Urothelium cell line (cell line): ENCODE measurements around the gene DUXB.

ENCODE experiments used
- DNase-seq: peaks from one replicate; pipeline ENCODE4 v3.0.0; 2011; ENCODE audit warnings: low spot score, mixed read lengths
- FAIRE-seq: peaks from 2 replicates; lab custom pipeline; 2011; peaks lifted over from hg19 to GRCh38; lab: Jason Lieb, UNC

The DUXB gene

DNA sequence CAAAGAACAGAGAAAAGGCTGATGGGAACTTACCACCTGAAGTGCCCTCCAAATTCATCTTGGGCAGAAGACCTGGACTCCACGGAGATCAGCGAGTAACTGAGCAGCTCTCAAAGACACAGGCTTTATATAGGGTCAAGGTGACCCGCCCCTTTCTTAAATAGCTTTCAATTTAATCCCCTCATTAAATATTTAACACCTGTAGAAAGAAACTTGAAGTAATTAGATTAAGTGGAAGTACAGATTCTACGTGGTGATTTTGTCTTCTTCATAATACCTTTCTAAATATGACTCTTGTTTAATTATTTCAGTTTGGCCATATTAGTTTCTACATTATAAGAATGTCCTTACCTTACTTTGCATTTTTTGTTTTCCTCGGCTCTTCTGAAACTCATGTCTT, at the start of gene DUXB:
Gene DUXB, minus strand, starts transcription at position 101 of the 400 bp plus-strand sequence. Its CDS starts 43 bp downstream, at position 58.
- FAIRE-seq (no peak), DNase-seq (no peak)

DNA sequence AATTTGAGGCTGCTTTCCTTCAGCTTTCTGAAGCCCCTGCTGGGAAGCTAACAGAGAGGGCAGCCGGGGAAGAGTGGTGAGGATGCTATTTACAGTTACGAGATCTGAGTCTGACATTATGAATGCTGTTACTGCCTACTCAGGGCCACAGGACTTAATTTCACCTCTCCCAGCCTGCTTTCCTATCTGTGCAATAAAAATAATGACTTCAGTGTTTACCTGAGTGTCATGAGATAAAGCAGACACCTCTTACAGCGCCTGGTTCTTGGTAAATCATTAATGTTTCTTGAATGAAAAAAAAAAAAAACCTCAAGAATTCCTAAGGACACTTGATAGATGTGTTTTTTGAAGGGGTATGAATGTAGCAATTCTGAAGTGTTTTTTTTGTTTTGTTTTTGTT, 49.3 kb upstream of the DUXB start:
- no peak for FAIRE-seq
- DNase-seq = no peak

DNA sequence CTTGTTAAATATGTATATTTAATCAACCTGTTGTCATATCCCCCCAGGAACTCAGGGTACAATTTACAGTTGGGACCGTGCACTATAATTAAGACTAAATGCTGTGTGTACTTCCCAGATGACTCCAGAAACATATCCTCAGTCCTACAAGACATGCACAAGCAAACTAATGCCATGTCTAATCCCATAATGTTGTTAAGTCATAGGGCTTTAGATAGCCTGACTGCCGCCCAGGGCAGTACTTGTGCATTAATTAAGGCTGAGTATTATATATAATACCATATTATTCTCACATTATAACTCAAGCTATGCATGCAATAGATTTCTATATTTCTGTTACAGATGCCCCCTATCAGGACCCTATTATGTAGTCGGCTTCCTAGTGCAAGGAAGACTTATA, 45.1 kb upstream of the DUXB start:
- FAIRE-seq (no peak), DNase-seq (no peak)

DNA sequence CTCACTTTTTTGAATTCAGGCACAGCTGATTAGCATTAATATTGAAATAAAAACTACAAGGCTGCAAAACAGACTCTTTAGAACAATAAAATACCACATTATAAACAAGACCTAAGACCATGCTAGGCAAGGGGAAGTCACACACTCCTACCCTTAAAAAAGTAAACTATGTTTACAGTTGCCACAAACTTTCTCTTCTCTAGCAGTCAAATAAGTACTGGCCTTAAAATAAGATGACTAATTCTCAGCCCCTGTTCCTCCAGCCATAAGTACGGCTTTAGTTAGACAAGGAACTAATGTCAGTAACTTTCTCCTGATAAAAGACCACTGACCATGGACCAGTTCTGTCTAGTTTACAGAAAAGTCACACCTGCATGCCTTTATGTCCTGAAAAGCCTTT, 44.6 kb upstream of the DUXB start:
- DNase-seq = no peak
- FAIRE-seq = no peak

- FAIRE-seq = no peak
- no peak for DNase-seq
Measured at GRCh38 chr16:75745242-75745641, 44.0 kb upstream of the DUXB start.

- DNase-seq (no peak), FAIRE-seq (no peak)
Measured at GRCh38 chr16:75742424-75743047, 41.3 kb upstream of the DUXB start.

- FAIRE-seq (no peak), DNase-seq (peak; percentile 10)
Measured at GRCh38 chr16:75733305-75734211, 32.3 kb upstream of the DUXB start.

DNA sequence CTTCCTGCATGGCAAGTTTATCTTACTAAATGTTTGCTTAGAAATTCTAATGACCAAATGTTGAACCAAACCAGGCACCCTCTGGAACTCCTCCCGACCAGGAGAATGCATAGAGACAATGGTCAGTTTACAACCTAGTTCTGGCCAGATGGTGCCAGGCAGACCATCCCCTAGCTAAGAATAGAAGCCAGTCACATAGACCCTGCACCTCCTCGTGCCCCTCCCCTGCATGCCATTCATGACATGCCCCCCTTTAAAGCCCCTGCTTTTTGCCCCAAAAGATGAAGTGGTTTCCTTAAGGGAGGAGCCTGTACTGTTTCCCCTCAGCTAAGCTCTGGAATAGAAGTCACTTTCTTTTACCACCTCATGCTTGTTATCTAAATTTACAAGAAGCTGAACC, 31.6 kb upstream of the DUXB start:
- DNase-seq (no peak), FAIRE-seq (no peak)

GRCh38 chr16:75727221-75727620, 26.0 kb upstream of the DUXB start:
- FAIRE-seq (no peak), DNase-seq (no peak)

- DNase-seq (no peak), FAIRE-seq (no peak)
Measured at GRCh38 chr16:75726390-75726789, 25.1 kb upstream of the DUXB start, which contains the start of gene CPHXL. Gene CPHXL, minus strand, starts transcription at chr16:75726490. Its CDS starts 48 bp downstream, at chr16:75726442.

DNA sequence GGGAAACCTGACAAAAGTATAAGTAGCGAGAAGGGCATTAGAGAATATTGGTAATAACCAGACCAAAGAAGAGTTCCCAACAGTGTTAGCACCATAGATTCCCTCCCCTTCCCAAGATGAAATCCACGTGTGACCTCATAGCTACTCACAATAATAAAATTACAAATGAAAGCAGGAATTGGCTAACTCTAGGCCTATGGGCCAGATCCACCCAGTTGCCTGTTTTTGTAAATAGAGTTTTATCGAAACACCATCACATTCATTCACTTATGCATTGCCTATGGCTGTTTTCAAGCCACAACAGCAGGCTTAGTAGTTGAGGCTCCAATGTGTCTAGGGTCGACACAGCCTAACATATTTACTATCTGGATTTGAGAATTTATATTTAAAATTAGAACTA, 17.2 kb upstream of the DUXB start:
- FAIRE-seq = no peak
- no peak for DNase-seq

DNA sequence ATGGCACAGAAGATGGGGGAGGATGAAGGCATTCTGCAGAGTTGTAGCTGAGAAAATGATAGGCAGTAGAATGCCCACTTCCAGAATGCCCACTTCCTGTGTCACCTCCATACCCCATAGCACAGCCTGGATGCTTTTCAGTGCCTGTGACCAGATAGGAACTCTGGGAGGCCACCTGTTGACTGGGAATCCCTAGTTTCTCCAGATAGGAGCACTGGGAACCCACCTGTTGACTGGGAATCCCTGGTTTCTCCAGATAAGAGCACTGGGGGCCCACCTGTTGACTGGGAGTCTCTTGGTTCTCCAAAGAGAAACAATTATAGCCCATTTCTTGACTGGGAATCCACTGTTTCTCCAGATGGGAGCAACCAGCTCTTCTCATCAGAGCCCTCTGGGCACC, 13.4 kb upstream of the DUXB start:
- DNase-seq (no peak), FAIRE-seq (no peak)

DNA sequence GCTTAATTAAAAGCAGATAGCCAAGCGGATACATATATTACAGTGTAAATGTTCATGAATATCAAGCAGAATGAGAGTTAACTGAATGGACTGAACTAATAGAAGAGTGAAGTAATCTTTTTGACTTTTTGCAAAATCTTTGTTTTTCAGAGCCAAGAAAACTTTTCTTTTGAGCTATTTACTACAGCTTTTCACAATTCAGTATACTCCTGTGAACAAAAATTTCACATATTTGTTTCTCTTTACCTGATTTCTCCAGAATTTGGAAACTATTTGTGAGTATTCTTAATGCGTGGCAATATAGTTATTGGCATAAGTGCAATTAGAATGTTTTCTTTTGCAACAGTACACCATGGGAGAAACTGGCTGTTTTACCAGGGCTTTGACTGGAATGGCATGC, 9.1 kb upstream of the DUXB start:
- no peak for FAIRE-seq

GRCh38 chr16:75703306-75703705, 2.0 kb upstream of the DUXB start:
- DNase-seq = no peak
- no peak for FAIRE-seq

More for the DNA sequence above, 9.1 kb upstream of the DUXB start:
- DNase-seq = no peak

GRCh38 chr16:75702242-75702641, 981 bp upstream of the DUXB start:
- DNase-seq = no peak
- FAIRE-seq = no peak

DNA sequence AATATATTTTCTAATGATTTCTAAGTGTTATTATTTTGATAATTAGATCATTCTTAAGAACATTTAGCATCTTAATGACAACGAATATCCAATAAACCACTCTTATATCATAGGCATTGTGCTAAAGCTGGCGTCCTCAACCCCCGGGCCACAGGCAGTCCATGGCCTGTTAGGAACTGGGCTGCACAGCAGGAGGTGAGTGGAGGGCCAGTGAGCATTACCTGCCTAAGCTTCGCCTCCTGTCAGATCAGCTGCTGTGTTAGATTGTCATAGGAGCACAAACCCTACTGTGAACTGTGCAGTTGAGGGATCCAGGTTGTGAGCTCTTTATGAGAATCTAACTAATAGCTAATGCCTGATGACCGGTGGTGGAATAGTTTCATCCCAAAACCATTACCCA, 3.7 kb downstream of the DUXB start:
- DNase-seq = no peak
- FAIRE-seq = no peak

DNA sequence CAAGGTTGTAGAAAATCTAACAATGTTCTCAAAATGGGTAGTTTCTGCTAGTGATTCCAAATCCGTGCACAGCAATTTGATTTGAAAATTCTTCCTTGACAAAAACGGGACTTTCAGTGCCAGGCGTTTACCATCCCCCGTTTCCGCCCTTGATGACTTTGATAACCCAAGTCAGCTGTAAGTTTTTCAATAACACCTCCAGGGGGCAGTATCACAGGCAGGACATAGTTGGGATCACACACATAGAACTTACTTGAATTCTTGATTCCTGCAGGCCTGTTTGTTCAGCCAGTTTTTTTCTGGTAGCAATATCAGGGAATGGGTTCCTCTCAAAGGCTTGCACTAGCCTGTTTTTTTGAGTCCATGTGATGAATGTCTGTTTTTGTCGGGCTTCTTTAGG, 5.6 kb downstream of the DUXB start:
- DNase-seq (no peak), FAIRE-seq (no peak)

- FAIRE-seq (no peak), DNase-seq (no peak)
Measured at GRCh38 chr16:75687361-75687760, 13.9 kb downstream of the DUXB start.

- DNase-seq (no peak), FAIRE-seq (no peak)
Measured at GRCh38 chr16:75682308-75682707, 19.0 kb downstream of the DUXB start.

DNA sequence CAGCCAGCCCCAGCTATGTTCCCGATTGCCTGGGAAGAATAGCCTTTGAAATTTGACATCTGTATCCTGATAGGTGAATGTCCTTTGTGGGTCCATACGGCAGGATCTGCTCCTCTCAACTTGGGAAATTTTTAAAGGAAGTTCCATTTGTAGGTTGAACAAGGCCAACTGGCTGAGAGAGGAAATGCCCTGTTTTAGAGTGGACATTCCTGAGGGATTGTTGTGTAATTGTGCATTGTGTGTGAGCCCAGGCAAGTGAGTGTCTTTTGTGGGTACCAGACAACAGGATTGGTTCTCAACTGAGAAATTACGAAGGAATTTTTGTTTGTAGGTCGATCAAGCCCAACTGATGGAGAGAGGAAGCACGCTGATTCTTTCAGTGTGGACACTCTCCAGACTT, 21.9 kb downstream of the DUXB start:
- FAIRE-seq (no peak), DNase-seq (no peak)

DNA sequence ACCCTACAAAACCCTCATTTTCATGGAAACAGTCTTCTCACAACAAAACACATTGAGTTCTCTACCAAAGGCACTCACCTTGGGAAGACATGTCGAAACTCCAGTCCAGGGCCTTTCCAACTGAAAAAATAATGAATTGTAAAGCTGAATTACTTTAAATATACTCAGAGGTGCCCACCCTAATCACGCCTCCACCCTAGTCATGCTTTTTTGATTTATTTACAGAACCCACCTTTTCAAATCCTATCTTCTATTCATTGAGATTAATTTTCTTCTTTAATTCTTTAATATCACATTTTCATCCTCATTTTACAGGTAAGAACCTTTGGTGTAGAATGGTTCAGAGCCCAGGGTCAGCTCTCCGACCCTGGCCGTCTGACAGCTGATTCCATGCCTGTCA, 24.4 kb downstream of the DUXB start, which contains the start of gene CPHXL2:
Gene CPHXL2, minus strand, starts transcription at position 101 of the 400 bp plus-strand sequence. Its CDS starts 10 bp downstream, at position 91.
- DNase-seq (no peak), FAIRE-seq (no peak)

DNA sequence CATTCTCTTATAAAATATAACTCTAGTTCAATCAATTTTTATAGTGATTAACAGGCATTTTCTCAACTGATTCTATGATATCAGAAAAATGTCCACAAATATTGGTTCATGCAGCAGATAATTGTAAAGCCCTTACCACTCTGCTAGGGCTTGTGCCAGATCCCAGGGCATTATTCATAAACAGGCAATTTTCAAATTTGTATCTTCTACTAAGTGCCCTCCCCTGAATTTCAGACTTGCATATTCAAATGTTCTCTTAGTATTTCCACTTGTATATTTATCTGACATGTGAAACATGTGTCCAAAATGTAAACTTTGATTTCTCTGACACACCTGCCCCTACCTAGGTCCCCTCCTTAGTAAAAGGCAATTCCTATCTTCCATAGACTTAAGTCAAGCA, 33.8 kb downstream of the DUXB start:
- FAIRE-seq (no peak), DNase-seq (no peak)
